SK-N-MC (cell line): ENCODE data around the gene SYK.

ENCODE experiments used
- EZH2 ChIP-seq: fragments of 200-600 bp; sonication (generic); IDR thresholded peaks from one replicate; pipeline ENCODE4 v1.6.1; 2017; ENCODE audit warnings: antibody characterized with exemption
- FOXP2 ChIP-seq: optimal IDR thresholded peaks from 2 replicates; pipeline ENCODE3; 2011; ENCODE audit warnings: mild to moderate bottlenecking, moderate library complexity; ENCODE audit not compliant: insufficient read depth; ENCODE audit errors: extremely low read length, control extremely low read depth
- POLR2AphosphoS5 ChIP-seq: IDR thresholded peaks from 2 replicates; pipeline ENCODE4 v1.6.1; 2012; ENCODE audit warnings: mild to moderate bottlenecking, low read depth, low read length, borderline replicate concordance

DNA sequence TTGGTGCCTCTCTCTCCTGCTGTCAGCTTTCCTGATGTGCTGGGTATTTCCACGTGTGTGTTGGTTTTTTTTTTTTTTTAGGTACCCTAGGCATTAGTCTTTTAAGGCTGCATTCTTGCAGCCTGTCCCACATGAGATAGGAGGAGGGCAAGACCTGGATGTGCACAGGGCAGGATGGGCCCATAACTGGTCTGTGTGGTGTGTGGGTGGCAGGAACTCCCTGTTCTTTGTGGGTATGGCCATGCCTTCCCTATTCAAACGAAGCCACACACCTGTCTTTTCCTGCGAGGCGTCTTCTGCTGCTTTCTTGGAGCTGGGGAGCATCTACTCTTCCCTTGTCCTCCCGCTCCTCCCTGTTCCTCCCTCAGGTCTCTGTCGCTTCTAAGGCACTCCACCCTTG lies 6.8 kb downstream of the SYK start:
- TF ChIP-seq EZH2 (no peak), POLR2AphosphoS5 (no peak), FOXP2 (no peak)
